GM23248 (cell line): ENCODE results near the gene KCND2.

Source experiments
- EZH2 ChIP-seq: fragments of 200-600 bp; sonication (generic); IDR thresholded peaks from 2 replicates; pipeline ENCODE4 v1.6.1; 2018; ENCODE audit warnings: antibody characterized with exemption, mild to moderate bottlenecking; ENCODE audit not compliant: insufficient read depth, poor library complexity, severe bottlenecking
- EZH2phosphoT487 ChIP-seq: fragments of 200-600 bp; sonication (generic); IDR thresholded peaks from 2 replicates; pipeline ENCODE4 v1.6.1; 2018; ENCODE audit warnings: antibody characterized with exemption, moderate library complexity, mild to moderate bottlenecking, low read depth; ENCODE audit not compliant: insufficient read depth

DNA sequence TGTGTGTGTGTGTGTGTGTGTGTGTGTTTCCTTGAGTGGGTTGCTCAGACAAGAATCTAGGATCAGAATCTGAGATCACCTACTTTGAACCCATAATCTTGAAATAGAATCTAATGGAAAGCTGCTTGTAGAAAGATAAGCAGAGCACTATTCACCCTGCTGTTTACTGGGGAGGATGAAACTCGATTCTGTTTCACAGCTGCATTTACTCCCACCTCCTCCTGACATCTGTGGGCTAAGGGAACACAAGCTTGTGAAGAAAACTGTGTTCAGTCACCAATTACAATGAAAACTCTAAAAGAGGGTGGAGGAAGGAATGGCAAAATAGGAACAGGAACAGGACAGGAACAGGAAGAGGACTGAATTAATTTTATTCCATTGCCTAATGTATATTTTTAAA lies 315.4 kb downstream of the KCND2 start:
- TF ChIP-seq EZH2 (no peak), EZH2phosphoT487 (no peak)
